ENCODE measurements around the gene USP51. TPM values are rescaled to one million over a fixed set of nuclear protein-coding genes. Genes with fewer than 3 reads are reported as not detected.

The USP51 gene
- total and polyA plus RNA-seq, 2 of the 13 experiments (the other 11 are each of a cell fraction or from before 2014, with no cell fraction given) = not detected

GRCh38 chrX:55451990-55452832 is 37.4 kb downstream of the USP51 start, which contains the start of gene MAGEH1 (continued):
- TF ChIP-seq TFDP1 (CRISPR knock-in tag; IDR thresholded peaks at IDR 0.05; ENCODE audit: borderline replicate concordance) (peak; percentile 31; the same call in 1 of the 2 replicates), SETDB1 (CRISPR knock-in tag; IDR thresholded peaks at IDR 0.05; ENCODE audit: borderline replicate concordance) (peak; percentile 86; the same call in 1 of the 2 replicates), ZSCAN31 (CRISPR knock-in tag; IDR thresholded peaks at IDR 0.05; ENCODE audit: low read depth) (0 out of 2 replicates have a peak, but pooled peaks have one; percentile 31), ZNF790 (CRISPR knock-in tag; IDR thresholded peaks at IDR 0.05; ENCODE audit: borderline replicate concordance) (no peak), CBX5 (CRISPR knock-in tag; IDR thresholded peaks at IDR 0.05; ENCODE audit: borderline replicate concordance) (peak; percentile 64; the same call in 1 of the 2 replicates), KDM3A (CRISPR knock-in tag; IDR thresholded peaks at IDR 0.05; ENCODE audit: low read depth) (no peak), GABPA (IDR thresholded peaks at IDR 0.05; ENCODE audit: low read depth, low read length) (peak; percentile 72), GABPA (CRISPR knock-in tag; IDR thresholded peaks at IDR 0.05; ENCODE audit: low read depth) (peak; percentile 94), ZFY (CRISPR knock-in tag; IDR thresholded peaks at IDR 0.05) (peak; percentile 30; the same call in 1 of the 2 replicates), SP2 (CRISPR knock-in tag; IDR thresholded peaks at IDR 0.05) (peak; percentile 24; the same call in 1 of the 2 replicates), SP1 (IDR thresholded peaks at IDR 0.05) (no peak), SP1 (CRISPR knock-in tag; IDR thresholded peaks at IDR 0.05) (0 out of 2 replicates have a peak, but pooled peaks have one; percentile 28), THAP11 (CRISPR knock-in tag; IDR thresholded peaks at IDR 0.05) (0 out of 2 replicates have a peak, but pooled peaks have one; percentile 23), CENPX (CRISPR knock-in tag; IDR thresholded peaks at IDR 0.05) (no peak), MTF2 (CRISPR knock-in tag; IDR thresholded peaks at IDR 0.05; ENCODE audit: borderline replicate concordance) (no peak), HDAC1 (CRISPR knock-in tag; IDR thresholded peaks at IDR 0.05) (peak; percentile 48; the same call in 1 of the 2 replicates), CHD2 (IDR thresholded peaks at IDR 0.05; ENCODE audit: low read depth, low read length) (peak; percentile 62), ZFP36L1 (CRISPR knock-in tag; IDR thresholded peaks at IDR 0.05) (no peak), SRSF1 (optimal IDR thresholded peaks at IDR 0.05; ENCODE audit: low read depth, low read length) (peak; percentile 74), ZKSCAN5 (CRISPR knock-in tag; IDR thresholded peaks at IDR 0.05) (no peak), RBFOX2 (IDR thresholded peaks at IDR 0.05; ENCODE audit: low read depth, low read length) (0 out of 2 replicates have a peak, but pooled peaks have one; percentile 24), ZFX (CRISPR knock-in tag; IDR thresholded peaks at IDR 0.05; ENCODE audit: low read depth) (0 out of 2 replicates have a peak, but pooled peaks have one; percentile 13), GABPB1 (CRISPR knock-in tag; IDR thresholded peaks at IDR 0.05) (peak; percentile 89), TEAD2 (CRISPR knock-in tag; IDR thresholded peaks at IDR 0.05) (no peak)
- TF ChIP-seq, protein P1, sequence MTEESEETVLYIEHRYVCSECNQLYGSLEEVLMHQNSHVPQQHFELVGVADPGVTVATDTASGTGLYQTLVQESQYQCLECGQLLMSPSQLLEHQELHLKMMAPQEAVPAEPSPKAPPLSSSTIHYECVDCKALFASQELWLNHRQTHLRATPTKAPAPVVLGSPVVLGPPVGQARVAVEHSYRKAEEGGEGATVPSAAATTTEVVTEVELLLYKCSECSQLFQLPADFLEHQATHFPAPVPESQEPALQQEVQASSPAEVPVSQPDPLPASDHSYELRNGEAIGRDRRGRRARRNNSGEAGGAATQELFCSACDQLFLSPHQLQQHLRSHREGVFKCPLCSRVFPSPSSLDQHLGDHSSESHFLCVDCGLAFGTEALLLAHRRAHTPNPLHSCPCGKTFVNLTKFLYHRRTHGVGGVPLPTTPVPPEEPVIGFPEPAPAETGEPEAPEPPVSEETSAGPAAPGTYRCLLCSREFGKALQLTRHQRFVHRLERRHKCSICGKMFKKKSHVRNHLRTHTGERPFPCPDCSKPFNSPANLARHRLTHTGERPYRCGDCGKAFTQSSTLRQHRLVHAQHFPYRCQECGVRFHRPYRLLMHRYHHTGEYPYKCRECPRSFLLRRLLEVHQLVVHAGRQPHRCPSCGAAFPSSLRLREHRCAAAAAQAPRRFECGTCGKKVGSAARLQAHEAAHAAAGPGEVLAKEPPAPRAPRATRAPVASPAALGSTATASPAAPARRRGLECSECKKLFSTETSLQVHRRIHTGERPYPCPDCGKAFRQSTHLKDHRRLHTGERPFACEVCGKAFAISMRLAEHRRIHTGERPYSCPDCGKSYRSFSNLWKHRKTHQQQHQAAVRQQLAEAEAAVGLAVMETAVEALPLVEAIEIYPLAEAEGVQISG (CRISPR knock-in tag; IDR thresholded peaks at IDR 0.05) = peak; percentile 82
- TF ChIP-seq, protein P2, sequence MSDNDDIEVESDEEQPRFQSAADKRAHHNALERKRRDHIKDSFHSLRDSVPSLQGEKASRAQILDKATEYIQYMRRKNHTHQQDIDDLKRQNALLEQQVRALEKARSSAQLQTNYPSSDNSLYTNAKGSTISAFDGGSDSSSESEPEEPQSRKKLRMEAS (IDR thresholded peaks at IDR 0.05) = peak; percentile 38; the same call in 1 of the 2 replicates
- TF ChIP-seq, protein P3, sequence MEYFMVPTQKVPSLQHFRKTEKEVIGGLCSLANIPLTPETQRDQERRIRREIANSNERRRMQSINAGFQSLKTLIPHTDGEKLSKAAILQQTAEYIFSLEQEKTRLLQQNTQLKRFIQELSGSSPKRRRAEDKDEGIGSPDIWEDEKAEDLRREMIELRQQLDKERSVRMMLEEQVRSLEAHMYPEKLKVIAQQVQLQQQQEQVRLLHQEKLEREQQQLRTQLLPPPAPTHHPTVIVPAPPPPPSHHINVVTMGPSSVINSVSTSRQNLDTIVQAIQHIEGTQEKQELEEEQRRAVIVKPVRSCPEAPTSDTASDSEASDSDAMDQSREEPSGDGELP (IDR thresholded peaks at IDR 0.05; ENCODE audit: borderline replicate concordance, low read depth) = no peak

Data from HepG2 (cell line).